WTC11 (cell line): ENCODE measurements around the gene FHL1. TPM values are rescaled to one million over a fixed set of nuclear protein-coding genes. Genes with fewer than 3 reads are reported as not detected.

ENCODE experiments used
- ATAC-seq: fragments of 200-7000 bp; cut with Tn5 transposase; 2 replicates; pipeline ENCODE4 v1.10.0; 2021; ENCODE audit warnings: mild to moderate bottlenecking, moderate library complexity
- CTCF ChIA-PET: fragments of 300-600 bp; sonication (Branson Sonifier 250); formaldehyde crosslinking; loops from one replicate; lab custom pipeline; 2021; ENCODE audit warnings: antibody characterized with exemption; lab: Charles Lee
- POLR2A ChIA-PET: fragments of 350-600 bp; sonication (Branson Sonifier 250); formaldehyde crosslinking; loops from one replicate; lab custom pipeline; 2021; ENCODE audit warnings: antibody characterized with exemption; lab: Charles Lee
- DNase-seq: peaks from one replicate; pipeline ENCODE4 v3.0.0; 2021; ENCODE audit warnings: low spot score
- H3K27ac Mint-ChIP-seq: 2 replicates; pipeline ENCODE4 v1.8.0; 2021; ENCODE audit warnings: mixed read lengths
- H3K27me3 Mint-ChIP-seq: 2 replicates; pipeline ENCODE4 v1.8.0; 2021; ENCODE audit warnings: low read depth, mild to moderate bottlenecking, moderate library complexity, mixed read lengths
- H3K36me3 Mint-ChIP-seq: 2 replicates; pipeline ENCODE4 v1.8.0; 2021; ENCODE audit warnings: mixed read lengths
- H3K4me1 Mint-ChIP-seq: 2 replicates; pipeline ENCODE4 v1.8.0; 2022; ENCODE audit warnings: mixed read lengths
- H3K4me3 Mint-ChIP-seq: 2 replicates; pipeline ENCODE4 v1.8.0; 2021; ENCODE audit warnings: mild to moderate bottlenecking, moderate library complexity, mixed read lengths
- H3K9me3 Mint-ChIP-seq: 2 replicates; pipeline ENCODE4 v1.8.0; 2021; ENCODE audit warnings: mixed read lengths
- CDX4 ChIP-seq: fragments of 250-450 bp; sonication (Bioruptor Pico); IDR thresholded peaks from 2 replicates; pipeline ENCODE4 v1.9.0; 2021; ENCODE audit warnings: moderate library complexity, mild to moderate bottlenecking, inconsistent platforms, borderline replicate concordance
- E2F4 ChIP-seq: sonication (generic); formaldehyde crosslinking; IDR thresholded peaks from 2 replicates; pipeline ENCODE4 v1.8.1; 2022; ENCODE audit warnings: low read depth, mild to moderate bottlenecking, moderate library complexity, missing genetic modification reagents, borderline replicate concordance
- E2F5 ChIP-seq: sonication (generic); formaldehyde crosslinking; IDR thresholded peaks from 2 replicates; pipeline ENCODE4 v1.8.1; 2022; ENCODE audit warnings: mild to moderate bottlenecking, moderate library complexity, missing genetic modification reagents
- ETV6 ChIP-seq: sonication (generic); formaldehyde crosslinking; IDR thresholded peaks from 2 replicates; pipeline ENCODE4 v1.8.1; 2022; ENCODE audit warnings: mild to moderate bottlenecking, missing genetic modification reagents
- FOXP1 ChIP-seq: sonication (generic); formaldehyde crosslinking; IDR thresholded peaks from 2 replicates; pipeline ENCODE4 v1.8.0; 2022; ENCODE audit warnings: missing genetic modification reagents, mild to moderate bottlenecking, moderate library complexity, borderline replicate concordance
- GABPB1 ChIP-seq: sonication (generic); formaldehyde crosslinking; IDR thresholded peaks from 2 replicates; pipeline ENCODE4 v1.8.1; 2023; ENCODE audit warnings: mild to moderate bottlenecking, missing genetic modification reagents
- JAZF1 ChIP-seq: fragments of 250-450 bp; sonication (Bioruptor Pico); IDR thresholded peaks from 2 replicates; pipeline ENCODE4 v1.9.0; 2021; ENCODE audit warnings: moderate library complexity, mild to moderate bottlenecking, inconsistent platforms
- KAT7 ChIP-seq: sonication (generic); formaldehyde crosslinking; IDR thresholded peaks from 2 replicates; pipeline ENCODE4 v1.8.1; 2023; ENCODE audit warnings: missing genetic modification reagents, mild to moderate bottlenecking, borderline replicate concordance
- MAX ChIP-seq: sonication (generic); formaldehyde crosslinking; IDR thresholded peaks from 2 replicates; pipeline ENCODE4 v1.8.0; 2022; ENCODE audit warnings: mild to moderate bottlenecking, missing genetic modification reagents
- MXD4 ChIP-seq: fragments of 250-450 bp; sonication (Bioruptor Pico); IDR thresholded peaks from 2 replicates; pipeline ENCODE4 v1.8.0; 2021; ENCODE audit warnings: mild to moderate bottlenecking, moderate library complexity, borderline replicate concordance
- NFATC4 ChIP-seq: fragments of 250-450 bp; sonication (Bioruptor Pico); IDR thresholded peaks from 2 replicates; pipeline ENCODE4 v1.9.0; 2021; ENCODE audit warnings: mild to moderate bottlenecking
- NR1H2 ChIP-seq: sonication (generic); formaldehyde crosslinking; IDR thresholded peaks from 2 replicates; pipeline ENCODE4 v1.9.0; 2021; ENCODE audit warnings: mild to moderate bottlenecking, moderate library complexity, missing genetic modification reagents
- NR2C2 ChIP-seq: sonication (generic); formaldehyde crosslinking; IDR thresholded peaks from 2 replicates; pipeline ENCODE4 v1.8.0; 2022; ENCODE audit warnings: mild to moderate bottlenecking, missing genetic modification reagents
- OVOL2 ChIP-seq: fragments of 250-450 bp; sonication (Bioruptor Pico); IDR thresholded peaks from 2 replicates; pipeline ENCODE4 v1.9.0; 2021; ENCODE audit warnings: mild to moderate bottlenecking, borderline replicate concordance
- RELA ChIP-seq: sonication (generic); formaldehyde crosslinking; IDR thresholded peaks from 2 replicates; pipeline ENCODE4 v1.8.1; 2022; ENCODE audit warnings: missing genetic modification reagents, mild to moderate bottlenecking, borderline replicate concordance
- SMAD4 ChIP-seq: sonication (generic); formaldehyde crosslinking; IDR thresholded peaks from 2 replicates; pipeline ENCODE4 v1.8.0; 2022; ENCODE audit warnings: mild to moderate bottlenecking, missing genetic modification reagents
- TEAD1 ChIP-seq: sonication (generic); formaldehyde crosslinking; IDR thresholded peaks from 2 replicates; pipeline ENCODE4 v1.8.0; 2022; ENCODE audit warnings: mild to moderate bottlenecking, missing genetic modification reagents
- ZBTB21 ChIP-seq: sonication (generic); formaldehyde crosslinking; IDR thresholded peaks from 2 replicates; pipeline ENCODE4 v1.8.1; 2023; ENCODE audit warnings: mild to moderate bottlenecking, missing genetic modification reagents, borderline replicate concordance
- ZNF121 ChIP-seq: sonication (generic); formaldehyde crosslinking; IDR thresholded peaks from 2 replicates; pipeline ENCODE4 v1.8.0; 2023; ENCODE audit warnings: missing genetic modification reagents
- ZNF232 ChIP-seq: sonication (generic); formaldehyde crosslinking; IDR thresholded peaks from 2 replicates; pipeline ENCODE4 v1.8.0; 2022; ENCODE audit warnings: mild to moderate bottlenecking, missing genetic modification reagents
- ZNF423 ChIP-seq: fragments of 250-450 bp; sonication (Bioruptor Pico); IDR thresholded peaks from 2 replicates; pipeline ENCODE4 v2.1.2; 2022; ENCODE audit warnings: mild to moderate bottlenecking, moderate library complexity
- ZNF425 ChIP-seq: fragments of 250-450 bp; sonication (Bioruptor Pico); conservative IDR thresholded peaks from 2 replicates; pipeline ENCODE4 v1.9.0; 2021; ENCODE audit warnings: mild to moderate bottlenecking
- ZNF512 ChIP-seq: sonication (generic); formaldehyde crosslinking; IDR thresholded peaks from 2 replicates; pipeline ENCODE4 v1.8.1; 2022; ENCODE audit warnings: missing genetic modification reagents, borderline replicate concordance
- ZNF671 ChIP-seq: fragments of 250-450 bp; sonication (Bioruptor Pico); IDR thresholded peaks from 2 replicates; pipeline ENCODE4 v1.8.0; 2021; ENCODE audit warnings: mild to moderate bottlenecking
- total RNA-seq: library from RNA; stranded (reverse); gene quantifications from 3 replicates; pipeline ENCODE4 v1.2.3, GENCODE V29; 2021

The FHL1 gene
- total RNA-seq, 1 experiment from 2014 or later = 43.5 TPM

- ChIA-PET CTCF (interaction anchor here (0.8 to 1.2 kb wide), 3 partner anchors 14 to 120 kb away, joined by 3 to 6 read pairs (median 5); no protein-coding TSS in a partner anchor), POLR2A (no interaction called here)
- TF ChIP-seq E2F4 (CRISPR knock-in tag) (no peak), KAT7 (no peak), JAZF1 (CRISPR knock-in tag) (no peak), MXD4 (CRISPR knock-in tag) (no peak), NFATC4 (CRISPR knock-in tag) (no peak), ZNF425 (CRISPR knock-in tag) (no peak), ETV6 (CRISPR knock-in tag) (no peak), ZNF423 (CRISPR knock-in tag) (no peak), FOXP1 (CRISPR knock-in tag) (no peak), ZNF232 (no peak), SMAD4 (CRISPR knock-in tag) (no peak), RELA (CRISPR knock-in tag) (no peak), ZNF512 (CRISPR knock-in tag) (no peak), ZNF671 (CRISPR knock-in tag) (no peak), TEAD1 (CRISPR knock-in tag) (no peak), E2F5 (no peak), ZBTB21 (CRISPR knock-in tag) (no peak), MAX (no peak), NR1H2 (CRISPR knock-in tag) (no peak)
- Mint-ChIP-seq H3K9me3 (no peaks in the 10 kb centered on the region), H3K4me3 (peak overlapping the region; percentile 68), H3K27me3 (peaks cover 31% of the 10 kb centered on the region), H3K36me3 (no peaks in the 10 kb centered on the region), H3K4me1 (peaks cover 17% of the 10 kb centered on the region), H3K27ac (0 out of 2 replicates have a peak overlapping the region, but pooled peaks have one; percentile 11)
- no peak for DNase-seq
- ATAC-seq = no peak; the same call in 1 of the 2 replicates
These were observed 1.1 kb downstream of the FHL1 start for GRCh38 chrX:136148391-136148790.

GRCh38 chrX:136154998-136155397, 7.7 kb downstream of the FHL1 start:
- Mint-ChIP-seq H3K4me1 (peaks cover 2% of the 10 kb centered on the region; the same call in 1 of the 2 replicates), H3K27me3 (no peaks in the 10 kb centered on the region), H3K9me3 (no peaks in the 10 kb centered on the region), H3K4me3 (no peak overlapping the region), H3K36me3 (no peaks in the 10 kb centered on the region), H3K27ac (peak overlapping the region; percentile 16; the same call in 1 of the 2 replicates)
- ATAC-seq (no peak), DNase-seq (no peak)
- CTCF ChIA-PET = interaction anchor here (1.7 kb wide), 1 partner anchor 8 kb away, joined by 10 read pairs; no protein-coding TSS in a partner anchor
- no peak for TF ChIP-seq E2F4 (CRISPR knock-in tag)
- TF ChIP-seq ZNF121 = no peak
- no peak for TF ChIP-seq NR2C2 (CRISPR knock-in tag)
- TF ChIP-seq OVOL2 = no peak
- no peak for TF ChIP-seq CDX4 (CRISPR knock-in tag)
- TF ChIP-seq GABPB1 (CRISPR knock-in tag) = no peak
- POLR2A ChIA-PET = no interaction called here
